NCI-H2081 treated with DMSO at 0.1 percent for 48 hours (cell line): ENCODE measurements around the gene CASP9.

Source experiments
- DNase-seq: peaks from one replicate; lab custom pipeline; 2025; lab: John Stamatoyannopoulos, UW

Gene CASP9

GRCh38 chr1:15445390-15446122 is 78.5 kb downstream of the CASP9 start:
- no peak for DNase-seq

GRCh38 chr1:15444468-15445389 is 79.3 kb downstream of the CASP9 start:
- no peak for DNase-seq

GRCh38 chr1:15443281-15443680 is 80.7 kb downstream of the CASP9 start:
- DNase-seq = no peak

- DNase-seq = no peak
Observed at GRCh38 chr1:15442759-15443158, 81.3 kb downstream of the CASP9 start.

- no peak for DNase-seq
Observed at GRCh38 chr1:15442119-15442518, 81.9 kb downstream of the CASP9 start.
